PFSK-1 (cell line): ENCODE data around the gene CDK6.

Experiments
- FOXP2 ChIP-seq: optimal IDR thresholded peaks from 2 replicates; pipeline ENCODE3; 2011; ENCODE audit warnings: borderline replicate concordance, control low read depth, inconsistent platforms; ENCODE audit not compliant: insufficient read depth; ENCODE audit errors: extremely low read length, extremely low read depth
- POLR2AphosphoS5 ChIP-seq: IDR thresholded peaks from 2 replicates; pipeline ENCODE4 v1.6.1; 2012; ENCODE audit warnings: low read depth, mild to moderate bottlenecking, control low read depth, low read length, moderate library complexity
- SIN3A ChIP-seq: IDR thresholded peaks from 2 replicates; pipeline ENCODE4 v1.6.1; 2012; ENCODE audit warnings: mild to moderate bottlenecking, low read length, moderate library complexity, borderline replicate concordance; ENCODE audit not compliant: insufficient read depth
- TAF1 ChIP-seq: IDR thresholded peaks from 2 replicates; pipeline ENCODE4 v1.6.1; 2012; ENCODE audit warnings: low read length, control low read depth, borderline replicate concordance; ENCODE audit not compliant: insufficient read depth
- TF ChIP-seq, protein P1 (sequence below), 2 experiments: IDR thresholded peaks; 2 replicates each; pipeline versions ENCODE4 v1.6.1 to v1.8.0; 2011 to 2012; ENCODE audit warnings: low read depth in 2 of 2, low read length in 2 of 2, control low read depth in 1 of 2, inconsistent platforms in 1 of 2, mild to moderate bottlenecking in 1 of 2, moderate library complexity in 1 of 2; ENCODE audit not compliant: insufficient read depth in 1 of 2

GRCh38 chr7:92563345-92563744 is 273.0 kb downstream of the CDK6 start:
- TF ChIP-seq, protein P1, sequence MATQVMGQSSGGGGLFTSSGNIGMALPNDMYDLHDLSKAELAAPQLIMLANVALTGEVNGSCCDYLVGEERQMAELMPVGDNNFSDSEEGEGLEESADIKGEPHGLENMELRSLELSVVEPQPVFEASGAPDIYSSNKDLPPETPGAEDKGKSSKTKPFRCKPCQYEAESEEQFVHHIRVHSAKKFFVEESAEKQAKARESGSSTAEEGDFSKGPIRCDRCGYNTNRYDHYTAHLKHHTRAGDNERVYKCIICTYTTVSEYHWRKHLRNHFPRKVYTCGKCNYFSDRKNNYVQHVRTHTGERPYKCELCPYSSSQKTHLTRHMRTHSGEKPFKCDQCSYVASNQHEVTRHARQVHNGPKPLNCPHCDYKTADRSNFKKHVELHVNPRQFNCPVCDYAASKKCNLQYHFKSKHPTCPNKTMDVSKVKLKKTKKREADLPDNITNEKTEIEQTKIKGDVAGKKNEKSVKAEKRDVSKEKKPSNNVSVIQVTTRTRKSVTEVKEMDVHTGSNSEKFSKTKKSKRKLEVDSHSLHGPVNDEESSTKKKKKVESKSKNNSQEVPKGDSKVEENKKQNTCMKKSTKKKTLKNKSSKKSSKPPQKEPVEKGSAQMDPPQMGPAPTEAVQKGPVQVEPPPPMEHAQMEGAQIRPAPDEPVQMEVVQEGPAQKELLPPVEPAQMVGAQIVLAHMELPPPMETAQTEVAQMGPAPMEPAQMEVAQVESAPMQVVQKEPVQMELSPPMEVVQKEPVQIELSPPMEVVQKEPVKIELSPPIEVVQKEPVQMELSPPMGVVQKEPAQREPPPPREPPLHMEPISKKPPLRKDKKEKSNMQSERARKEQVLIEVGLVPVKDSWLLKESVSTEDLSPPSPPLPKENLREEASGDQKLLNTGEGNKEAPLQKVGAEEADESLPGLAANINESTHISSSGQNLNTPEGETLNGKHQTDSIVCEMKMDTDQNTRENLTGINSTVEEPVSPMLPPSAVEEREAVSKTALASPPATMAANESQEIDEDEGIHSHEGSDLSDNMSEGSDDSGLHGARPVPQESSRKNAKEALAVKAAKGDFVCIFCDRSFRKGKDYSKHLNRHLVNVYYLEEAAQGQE (IDR thresholded peaks at IDR 0.05; ENCODE audit: insufficient read depth in 1 of 2, low read depth in 2 of 2, low read length in 2 of 2), result no peak
- no peak for TF ChIP-seq POLR2AphosphoS5
- TF ChIP-seq FOXP2, result no peak
- TF ChIP-seq TAF1, result no peak
- no peak for TF ChIP-seq SIN3A
